K562 (cell line): ENCODE data around the gene TMEM247. TPM values are rescaled to one million over a fixed set of nuclear protein-coding genes. Genes with fewer than 3 reads are reported as not detected.

Source experiments
- ATAC-seq: fragments of 200-7000 bp; cut with Tn5 transposase; 3 replicates; pipeline ENCODE4 v1.9.1; 2020; ENCODE audit warnings: moderate library complexity
- BruUV-seq: library from RNA; stranded (reverse); fragments of 400-500 nt; replicated peaks from 2 replicates; lab custom pipeline; 2021; lab: Mats Ljungman, UMichigan
- CTCF ChIA-PET: fragments of 300-600 bp; formaldehyde crosslinking; extraction: SDS; loops from one replicate; lab custom pipeline; 2021; ENCODE audit warnings: low intra/inter-chr PET ratio; lab: Yijun Ruan, JAX
- POLR2A ChIA-PET: fragments of 300-600, 350-650 bp; sonication (Branson Sonifier 250); formaldehyde crosslinking; extraction: SDS; loops from one replicate; lab custom pipeline; 2021; ENCODE audit warnings: antibody characterized with exemption, inconsistent platforms; lab: Yijun Ruan, JAX
- DNase-seq, 4 experiments: peaks; one replicate each; pipeline versions ENCODE4 v3.0.0 to v3.0.0-alpha.2; 2011 to 2018; ENCODE audit warnings: low spot score in 3 of 4, mixed read lengths in 3 of 4; ENCODE audit errors: extremely low read depth in 1 of 4
- FAIRE-seq: peaks from 2 replicates; lab custom pipeline; 2011; peaks lifted over from hg19 to GRCh38; lab: Jason Lieb, UNC
- H2AFZ ChIP-seq: 2 replicates; pipeline ENCODE4 v1.6.0; 2011; ENCODE audit warnings: low read depth, low read length, control low read depth, inconsistent platforms
- H3K27ac ChIP-seq: fragments of 200-600 bp; 3 replicates; pipeline ENCODE4 v1.8.0; 2011; ENCODE audit warnings: low read depth, mild to moderate bottlenecking, control low read depth, inconsistent platforms, low read length, moderate library complexity, mixed read lengths; ENCODE audit errors: extremely low read depth
- H3K27me3 ChIP-seq, 2 experiments: fragments of 300-600 bp in 1 of 2; 2 replicates in 1 of 2; 3 replicates in 1 of 2; pipeline versions ENCODE4 v1.6.0 to v1.8.0; 2011; ENCODE audit warnings: inconsistent platforms in 2 of 2, low read length in 2 of 2, mild to moderate bottlenecking in 1 of 2, mixed read lengths in 1 of 2, moderate library complexity in 1 of 2; ENCODE audit not compliant: control insufficient read depth in 2 of 2, insufficient read depth in 2 of 2
- H3K36me3 ChIP-seq: fragments of 300-600 bp; 3 replicates; pipeline ENCODE4 v1.8.0; 2011; ENCODE audit warnings: mild to moderate bottlenecking, low read length, inconsistent platforms; ENCODE audit not compliant: control insufficient read depth, insufficient read depth
- H3K4me1 ChIP-seq, 2 experiments: fragments of 200-600 bp in 1 of 2; replicated peaks in 1 of 2; 2 replicates in 1 of 2; 3 replicates in 1 of 2; pipeline versions ENCODE4 v1.5.1 to v1.8.0; 2011; ENCODE audit warnings: inconsistent platforms in 2 of 2, low read length in 2 of 2, mild to moderate bottlenecking in 1 of 2, mixed read lengths in 1 of 2, moderate library complexity in 1 of 2; ENCODE audit not compliant: control insufficient read depth in 2 of 2, insufficient read depth in 2 of 2
- H3K4me2 ChIP-seq: 2 replicates; pipeline ENCODE4 v1.6.1; 2011; ENCODE audit warnings: low read length, control low read depth, inconsistent platforms, mixed read lengths; ENCODE audit not compliant: insufficient read depth
- H3K4me3 ChIP-seq: fragments of 200-600 bp; sonication (generic), shearing (Covaris generic); 2 replicates; pipeline ENCODE4 v1.5.1; 2016; ENCODE audit warnings: control low read depth, inconsistent platforms
- H3K79me2 ChIP-seq: fragments of 200-600 bp; 3 replicates; pipeline ENCODE4 v1.8.0; 2011; ENCODE audit warnings: low read length, inconsistent platforms; ENCODE audit not compliant: control insufficient read depth, insufficient read depth
- H3K9ac ChIP-seq, 2 experiments: 2 replicates each; pipeline versions ENCODE4 v1.6.0 to v1.6.1; 2011; ENCODE audit warnings: low read depth in 2 of 2, low read length in 2 of 2, control low read depth in 1 of 2, inconsistent platforms in 1 of 2, mild to moderate bottlenecking in 1 of 2, mixed read lengths in 1 of 2; ENCODE audit not compliant: insufficient read depth in 1 of 2
- H3K9me1 ChIP-seq: one replicate; pipeline ENCODE4 v1.6.0; 2011; ENCODE audit warnings: inconsistent platforms, mild to moderate bottlenecking, low read length, moderate library complexity; ENCODE audit not compliant: control insufficient read depth, insufficient read depth
- H3K9me3 ChIP-seq: replicated peaks from 2 replicates; pipeline ENCODE4 v1.5.1; 2011; ENCODE audit warnings: low read depth, low read length, inconsistent platforms; ENCODE audit not compliant: control insufficient read depth, insufficient read depth
- H4K20me1 ChIP-seq: replicated peaks from 2 replicates; pipeline ENCODE4 v1.6.1; 2011; ENCODE audit warnings: low read length, inconsistent platforms, mixed read lengths; ENCODE audit not compliant: control insufficient read depth, insufficient read depth
- BRF2 ChIP-seq: IDR thresholded peaks from 3 replicates; pipeline ENCODE4 v1.6.1; 2011; ENCODE audit warnings: borderline replicate concordance, mild to moderate bottlenecking; ENCODE audit not compliant: insufficient read length, insufficient read depth
- KLF16 ChIP-seq: IDR thresholded peaks from 2 replicates; pipeline ENCODE4 v1.6.1; 2016; ENCODE audit warnings: antibody characterized with exemption
- MBD2 ChIP-seq: sonication (generic); IDR thresholded peaks from 2 replicates; pipeline ENCODE4 v1.6.1; 2016; ENCODE audit warnings: low read depth, borderline replicate concordance
- MTA3 ChIP-seq: fragments of 450-650 bp; formaldehyde crosslinking; IDR thresholded peaks from 2 replicates; pipeline ENCODE4 v1.6.1; 2017; ENCODE audit warnings: mild to moderate bottlenecking, borderline replicate concordance
- RAD51 ChIP-seq: fragments of 450-650 bp; IDR thresholded peaks from 2 replicates; pipeline ENCODE4 v1.7.1; 2016; ENCODE audit warnings: low read depth, mild to moderate bottlenecking, borderline replicate concordance
- USF2 ChIP-seq: sonication (generic); formaldehyde crosslinking; IDR thresholded peaks from 2 replicates; pipeline ENCODE4 v1.5.0; 2020; ENCODE audit warnings: missing genetic modification reagents
- ZBTB8A ChIP-seq: fragments of 450-650 bp; IDR thresholded peaks from 2 replicates; pipeline ENCODE4 v1.6.1; 2018; ENCODE audit warnings: mild to moderate bottlenecking, moderate library complexity; ENCODE audit not compliant: partially characterized antibody
- ZFP91 ChIP-seq: sonication (generic); formaldehyde crosslinking; IDR thresholded peaks from 2 replicates; pipeline ENCODE4 v1.8.0; 2022; ENCODE audit warnings: mild to moderate bottlenecking, missing genetic modification reagents
- ZNF146 ChIP-seq: IDR thresholded peaks from one replicate; pipeline ENCODE4 v1.6.1; 2018; ENCODE audit warnings: missing compliant biosample characterization; ENCODE audit not compliant: unreplicated experiment
- ZNF609 ChIP-seq: sonication (generic); formaldehyde crosslinking; IDR thresholded peaks from 2 replicates; pipeline ENCODE4 v1.8.1; 2023; ENCODE audit warnings: missing genetic modification reagents, mild to moderate bottlenecking, borderline replicate concordance
- ZNF707 ChIP-seq: fragments of 250-450 bp; sonication (Bioruptor Pico); conservative IDR thresholded peaks from 2 replicates; pipeline ENCODE4 v1.8.0; 2022; ENCODE audit warnings: inconsistent platforms, mild to moderate bottlenecking, moderate library complexity
- ZNF780A ChIP-seq: fragments of 250-450 bp; sonication (Bioruptor Pico); IDR thresholded peaks from 2 replicates; pipeline ENCODE4 v1.5.0; 2021; ENCODE audit warnings: mild to moderate bottlenecking
- WGBS: fragments of 100-300 bp; shearing (Covaris generic); methylation state at CpG from one replicate; pipeline ENCODE4 v1.1.6; 2016; ENCODE audit warnings: low coverage, mixed read lengths; ENCODE audit not compliant: insufficient coverage; ENCODE audit errors: missing lambda C conversion rate; 5-methylcytosine and 5-hydroxymethylcytosine counted together
- in situ Hi-C: fragments of 300-500 bp; cut with MboI; formaldehyde crosslinking; loops from 4 replicates; pipeline ENCODE4 v1.15.0; 2018; ENCODE audit warnings: inconsistent platforms, mixed read lengths
- intact Hi-C: fragments of 100-400 bp; cut with micrococcal nuclease; formaldehyde crosslinking; loops from 2 replicates; pipeline ENCODE4 v1.14.2; 2022
- polyA plus RNA-seq, 8 experiments: library from polyadenylated mRNA; depleted of rRNA in 4 of 8; stranded (reverse) in 5 of 8; unstranded in 3 of 8; fragments of >200 nt; fragmentation: Nextera tagmentation in 2 of 8; fragmentation: Illumina TruSeq in 1 of 8; extraction: Ambion mirVana in 2 of 8; extraction: Trizol in 1 of 8; gene quantifications; 2 replicates each; pipeline versions ENCODE4 v1.2.1 to v1.2.3, GENCODE V29; 2011 to 2014; ENCODE audit warnings: inconsistent platforms in 1 of 8, missing spikeins in 1 of 8
- total RNA-seq, 7 experiments: library from RNA; depleted of rRNA in 6 of 7; stranded (reverse); fragments of >200 nt in 6 of 7; fragmentation: Illumina TruSeq in 2 of 7; extraction: Trizol in 2 of 7; gene quantifications; 2 replicates each; pipeline versions ENCODE4 v1.2.1 to v1.2.3, GENCODE V29; 2011 to 2021; ENCODE audit warnings: low replicate concordance in 1 of 7

TMEM247 gene
- total and polyA plus RNA-seq, 9 of the 15 experiments (the other 6 are each of a cell fraction or from before 2014, with no cell fraction given), result 0.24 to 4.7 (median 3.1) TPM

- H3K9ac ChIP-seq, result no peak overlapping the region
- intact Hi-C loops, result no loop called here
- POLR2A ChIA-PET, result interaction anchor here (0.7 to 1.6 kb wide), 3 partner anchors 8 to 10 kb away, joined by 3 to 5 read pairs (median 3); partner anchors contain the start of gene TMEM247
- H3K36me3 ChIP-seq, result no peaks in the 10 kb centered on the region
- 14% methylated on average over 8 of the region's 8 CpGs for WGBS
- no peak overlapping the region for H2AFZ ChIP-seq
- H3K9me1 ChIP-seq, result no peaks in the 10 kb centered on the region
- H3K9me3 ChIP-seq, result no peaks in the 10 kb centered on the region
- peak; percentile 82 for ATAC-seq
- H4K20me1 ChIP-seq, result no peaks in the 10 kb centered on the region
- in situ Hi-C loops, result no loop called here
- no peaks in the 10 kb centered on the region; a peak in 1 of 5 replicates for H3K4me1 ChIP-seq
- H3K4me3 ChIP-seq, result no peak overlapping the region
- FAIRE-seq, result no peak
- H3K27me3 ChIP-seq, result peaks cover 6 to 40% of the 10 kb centered on the region in 2 experiments; a peak in 4 of 5 replicates
- DNase-seq, result peak; percentile 24 to 64 (median 56)
- no peak overlapping the region for H3K27ac ChIP-seq
- CTCF ChIA-PET, result no interaction called here
- no TSS peak for BruUV-seq
- H3K79me2 ChIP-seq, result no peaks in the 10 kb centered on the region
- no peak overlapping the region for H3K4me2 ChIP-seq
- TF ChIP-seq MBD2, result no peak
- TF ChIP-seq ZNF707 (CRISPR knock-in tag), result no peak
- TF ChIP-seq USF2 (CRISPR knock-in tag), result peak; percentile 76
- no peak for TF ChIP-seq ZNF609 (CRISPR knock-in tag)
- no peak for TF ChIP-seq KLF16
- TF ChIP-seq RAD51, result 0 out of 2 replicates have a peak, but pooled peaks have one; percentile 50
- TF ChIP-seq BRF2, result no peak
- TF ChIP-seq MTA3, result no peak
- no peak for TF ChIP-seq ZNF780A (CRISPR knock-in tag)
- no peak for TF ChIP-seq ZFP91 (CRISPR knock-in tag)
- TF ChIP-seq ZBTB8A, result no peak
- no peak for TF ChIP-seq ZNF146
These were observed 8.4 kb downstream of the TMEM247 start for GRCh38 chr2:46487667-46488335.
